GM19238 (cell line): Measurements from ENCODE around the gene SLC25A20.

Experiments
- DNase-seq: peaks from one replicate; pipeline ENCODE4 v3.0.0; 2011; ENCODE audit warnings: low spot score; ENCODE audit not compliant: insufficient read length

Gene SLC25A20

GRCh38 chr3:48899273-48899672, 591 bp upstream of the SLC25A20 start:
- DNase-seq, result no peak

- DNase-seq, result no peak
Measured at GRCh38 chr3:48897460-48898376, 964 bp downstream of the SLC25A20 start.

- no peak for DNase-seq
Measured at GRCh38 chr3:48896936-48897335, 1.7 kb downstream of the SLC25A20 start.

GRCh38 chr3:48894516-48894915, 4.2 kb downstream of the SLC25A20 start:
- DNase-seq, result no peak

- no peak for DNase-seq
Measured at GRCh38 chr3:48891606-48892005, 7.1 kb downstream of the SLC25A20 start.

- no peak for DNase-seq
Measured at GRCh38 chr3:48885753-48886152, 12.9 kb downstream of the SLC25A20 start.

- DNase-seq, result no peak
Measured at GRCh38 chr3:48881652-48882114, 17.0 kb downstream of the SLC25A20 start.

GRCh38 chr3:48881006-48881405, 17.7 kb downstream of the SLC25A20 start:
- no peak for DNase-seq

- DNase-seq, result no peak
Measured at GRCh38 chr3:48879994-48880377, 18.7 kb downstream of the SLC25A20 start.

- DNase-seq, result no peak
Measured at GRCh38 chr3:48879307-48879993, 19.2 kb downstream of the SLC25A20 start.

- no peak for DNase-seq
Measured at GRCh38 chr3:48877671-48878070, 21.0 kb downstream of the SLC25A20 start.

- DNase-seq, result no peak
Measured at GRCh38 chr3:48863122-48863521, 35.6 kb downstream of the SLC25A20 start.

- DNase-seq, result no peak
Measured at GRCh38 chr3:48859206-48859605, 39.5 kb downstream of the SLC25A20 start.

GRCh38 chr3:48858709-48859108, 40.0 kb downstream of the SLC25A20 start:
- DNase-seq, result no peak

- DNase-seq, result no peak
Measured at GRCh38 chr3:48857641-48858040, 41.0 kb downstream of the SLC25A20 start.

GRCh38 chr3:48856469-48856868, 42.2 kb downstream of the SLC25A20 start:
- no peak for DNase-seq

- no peak for DNase-seq
Measured at GRCh38 chr3:48855681-48856447, 42.8 kb downstream of the SLC25A20 start.

- no peak for DNase-seq
Measured at GRCh38 chr3:48852151-48852550, 46.5 kb downstream of the SLC25A20 start.

GRCh38 chr3:48851407-48851806, 47.3 kb downstream of the SLC25A20 start:
- no peak for DNase-seq

GRCh38 chr3:48848816-48849515, 49.7 kb downstream of the SLC25A20 start:
- no peak for DNase-seq
